H9 (cell line): ENCODE results near the gene ROM1. TPM values are rescaled to one million over a fixed set of nuclear protein-coding genes. Genes with fewer than 3 reads are reported as not detected.
A peak's percentile ranks its signal among the peaks of the same experiment; 100 is the strongest.

ENCODE experiments used
- DNase-seq: peaks from one replicate; pipeline ENCODE4 v3.0.0-alpha.2; 2017
- H2AFZ ChIP-seq: one replicate; pipeline ENCODE4 v1.6.1; 2013; ENCODE audit warnings: mild to moderate bottlenecking, low read length, control low read depth, moderate library complexity
- H2AK5ac ChIP-seq: 2 replicates; pipeline ENCODE4 v1.6.1; 2013; ENCODE audit warnings: low read length, control low read depth, mixed read lengths; ENCODE audit not compliant: insufficient read length
- H2BK120ac ChIP-seq: one replicate; pipeline ENCODE4 v1.6.1; 2013; ENCODE audit warnings: low read depth, mild to moderate bottlenecking, low read length, control low read depth, inconsistent platforms; ENCODE audit not compliant: poor library complexity, severe bottlenecking
- H2BK12ac ChIP-seq: 2 replicates; pipeline ENCODE4 v1.6.1; 2013; ENCODE audit warnings: low read length, control low read depth, mixed read lengths, low read depth; ENCODE audit not compliant: insufficient read length
- H2BK15ac ChIP-seq: 2 replicates; pipeline ENCODE4 v1.6.1; 2013; ENCODE audit warnings: low read depth, low read length, control low read depth
- H2BK20ac ChIP-seq: one replicate; pipeline ENCODE4 v1.6.1; 2013; ENCODE audit warnings: low read depth, mild to moderate bottlenecking, low read length, control low read depth, inconsistent platforms; ENCODE audit not compliant: poor library complexity, severe bottlenecking
- H2BK5ac ChIP-seq: 2 replicates; pipeline ENCODE4 v1.6.1; 2013; ENCODE audit warnings: low read length, control low read depth, mixed read lengths; ENCODE audit not compliant: insufficient read length
- H3K14ac ChIP-seq: 2 replicates; pipeline ENCODE4 v1.6.1; 2013; ENCODE audit warnings: low read length, control low read depth; ENCODE audit not compliant: insufficient read depth
- H3K18ac ChIP-seq: 2 replicates; pipeline ENCODE4 v1.6.1; 2013; ENCODE audit warnings: low read depth, mild to moderate bottlenecking, mixed read lengths, low read length, control low read depth; ENCODE audit not compliant: insufficient read length
- H3K23ac ChIP-seq: 2 replicates; pipeline ENCODE4 v1.6.1; 2013; ENCODE audit warnings: low read length, control low read depth, mixed read lengths, low read depth; ENCODE audit not compliant: insufficient read length
- H3K23me2 ChIP-seq: 2 replicates; pipeline ENCODE4 v1.6.1; 2013; ENCODE audit warnings: low read depth, mild to moderate bottlenecking, mixed read lengths, low read length, control low read depth; ENCODE audit not compliant: insufficient read length, poor library complexity, severe bottlenecking
- H3K27ac ChIP-seq: 2 replicates; pipeline ENCODE4 v1.5.1; 2013; ENCODE audit warnings: low read length, control low read depth, mixed read lengths, low read depth; ENCODE audit not compliant: insufficient read length
- H3K27me3 ChIP-seq: 2 replicates; pipeline ENCODE4 v1.6.1; 2013; ENCODE audit warnings: low read length, control low read depth, inconsistent platforms; ENCODE audit not compliant: insufficient read depth
- H3K4ac ChIP-seq: 2 replicates; pipeline ENCODE4 v1.6.1; 2013; ENCODE audit warnings: low read depth, mild to moderate bottlenecking, control low read depth, inconsistent platforms, low read length, moderate library complexity
- H3K4me1 ChIP-seq: 2 replicates; pipeline ENCODE4 v1.6.1; 2013; ENCODE audit warnings: low read length, control low read depth, inconsistent platforms; ENCODE audit not compliant: insufficient read depth
- H3K4me2 ChIP-seq: 2 replicates; pipeline ENCODE4 v1.6.1; 2013; ENCODE audit warnings: low read length, control low read depth, mixed read lengths; ENCODE audit not compliant: insufficient read length, insufficient read depth
- H3K56ac ChIP-seq: 2 replicates; pipeline ENCODE4 v1.6.1; 2013; ENCODE audit warnings: low read depth, mild to moderate bottlenecking, mixed read lengths, low read length, control low read depth; ENCODE audit not compliant: insufficient read length
- H3K79me1 ChIP-seq: 2 replicates; pipeline ENCODE4 v1.6.1; 2013; ENCODE audit warnings: low read depth, mild to moderate bottlenecking, moderate library complexity, low read length, control low read depth, inconsistent platforms; ENCODE audit not compliant: insufficient read depth, poor library complexity, severe bottlenecking
- H3K79me2 ChIP-seq: 2 replicates; pipeline ENCODE4 v1.6.1; 2013; ENCODE audit warnings: low read length, control low read depth, inconsistent platforms; ENCODE audit not compliant: insufficient read depth
- H3K9ac ChIP-seq: 2 replicates; pipeline ENCODE4 v1.6.1; 2013; ENCODE audit warnings: low read length, control low read depth, mixed read lengths; ENCODE audit not compliant: insufficient read length; ENCODE audit errors: extremely low read depth
- H3K9me3 ChIP-seq: one replicate; pipeline ENCODE4 v1.6.1; 2013; ENCODE audit warnings: low read depth, low read length, inconsistent platforms; ENCODE audit not compliant: control insufficient read depth
- H3T11ph ChIP-seq: one replicate; pipeline ENCODE4 v1.6.1; 2013; ENCODE audit warnings: mild to moderate bottlenecking, low read length, control low read depth, inconsistent platforms
- H4K20me1 ChIP-seq: one replicate; pipeline ENCODE4 v1.6.1; 2013; ENCODE audit not compliant: control insufficient read depth, insufficient read length, insufficient read depth
- H4K5ac ChIP-seq: 2 replicates; pipeline ENCODE4 v1.6.1; 2013; ENCODE audit warnings: low read depth, mild to moderate bottlenecking, mixed read lengths, low read length, control low read depth; ENCODE audit not compliant: insufficient read length
- H4K8ac ChIP-seq: replicated peaks from 2 replicates; pipeline ENCODE4 v1.6.1; 2013; ENCODE audit warnings: low read length, control low read depth, mixed read lengths, low read depth; ENCODE audit not compliant: insufficient read length
- H4K91ac ChIP-seq: 2 replicates; pipeline ENCODE4 v1.6.1; 2013; ENCODE audit warnings: low read depth, mild to moderate bottlenecking, moderate library complexity, mixed read lengths, low read length, control low read depth; ENCODE audit not compliant: insufficient read length
- H3K27ac Mint-ChIP-seq, 3 experiments: 2 replicates in 2 of 3; 3 replicates in 1 of 3; pipeline ENCODE4 v1.8.0; 2020 to 2021; ENCODE audit warnings: mixed read lengths in 3 of 3, mild to moderate bottlenecking in 1 of 3, moderate library complexity in 1 of 3
- H3K27me3 Mint-ChIP-seq: 2 replicates; pipeline ENCODE4 v1.8.0; 2021; ENCODE audit warnings: low read depth, mild to moderate bottlenecking, moderate library complexity, mixed read lengths
- H3K36me3 Mint-ChIP-seq, 3 experiments: 2 replicates in 2 of 3; 3 replicates in 1 of 3; pipeline ENCODE4 v1.8.0; 2020 to 2021; ENCODE audit warnings: low read depth in 3 of 3, mixed read lengths in 3 of 3; ENCODE audit not compliant: insufficient read depth in 1 of 3
- H3K4me1 Mint-ChIP-seq, 2 experiments: 2 replicates each; pipeline ENCODE4 v1.8.0; 2020; ENCODE audit warnings: mixed read lengths in 2 of 2
- H3K4me3 Mint-ChIP-seq, 2 experiments: 2 replicates in 1 of 2; 3 replicates in 1 of 2; pipeline ENCODE4 v1.8.0; 2020 to 2021; ENCODE audit warnings: mild to moderate bottlenecking in 2 of 2, mixed read lengths in 2 of 2, moderate library complexity in 1 of 2
- H3K9me3 Mint-ChIP-seq, 2 experiments: 2 replicates in 1 of 2; 3 replicates in 1 of 2; pipeline ENCODE4 v1.8.0; 2020; ENCODE audit warnings: mild to moderate bottlenecking in 2 of 2, mixed read lengths in 2 of 2, moderate library complexity in 1 of 2
- CTCF ChIP-seq: fragments of 200-600 bp; sonication (generic); conservative IDR thresholded peaks from 3 replicates; pipeline ENCODE4 v1.8.0; 2021; ENCODE audit warnings: antibody characterized with exemption, mild to moderate bottlenecking
- WGBS: extraction: QIAGEN DNeasy Blood & Tissue Kit; methylation state at CpG from one replicate; pipeline ENCODE4 v1.1.7; 2013; ENCODE audit warnings: missing lambda C conversion rate, low lambda C conversion rate, mixed read lengths; ENCODE audit not compliant: insufficient read length; ENCODE audit errors: extremely low coverage; 5-methylcytosine and 5-hydroxymethylcytosine counted together
- total RNA-seq: library from RNA; stranded (reverse); gene quantifications from 2 replicates; pipeline ENCODE4 v1.2.1, GENCODE V29; 2021

Gene ROM1
- total RNA-seq, 1 experiment from 2014 or later: 0.79 TPM

GRCh38 chr11:62646825-62647608 lies 34.0 kb downstream of the ROM1 start:
- H3K23ac ChIP-seq: no peak overlapping the region
- H3K27ac ChIP-seq: no peak overlapping the region
- H3K4me2 ChIP-seq: peak overlapping the region; percentile 39
- no peak overlapping the region for H2BK15ac ChIP-seq
- no peak overlapping the region for H3K9ac ChIP-seq
- peaks cover 3% of the 10 kb centered on the region; the same call in 1 of the 2 replicates for H3K4me1 ChIP-seq
- no peaks in the 10 kb centered on the region for H4K20me1 ChIP-seq
- no peak overlapping the region for H2AK5ac ChIP-seq
- H3K79me2 ChIP-seq: peaks cover 12% of the 10 kb centered on the region; the same call in 1 of the 2 replicates
- no peak overlapping the region for H2AFZ ChIP-seq
- no peak overlapping the region for H2BK120ac ChIP-seq
- H3K56ac ChIP-seq: no peak overlapping the region
- H3T11ph ChIP-seq: no peak overlapping the region
- H3K14ac ChIP-seq: no peak overlapping the region
- H4K91ac ChIP-seq: no peak overlapping the region
- no peak overlapping the region for H3K18ac ChIP-seq
- H4K5ac ChIP-seq: no peak overlapping the region
- no peaks in the 10 kb centered on the region for H3K27me3 Mint-ChIP-seq
- no peaks in the 10 kb centered on the region for H3K27me3 ChIP-seq
- no peak overlapping the region for H2BK12ac ChIP-seq
- no peak for TF ChIP-seq CTCF
- no peak overlapping the region for H2BK5ac ChIP-seq
- peak overlapping the region; percentile 98 to 100 for H3K4me3 Mint-ChIP-seq
- no peak overlapping the region for H2BK20ac ChIP-seq
- H3K36me3 Mint-ChIP-seq: peaks cover 14 to 46% (median 29%) of the 10 kb centered on the region in 3 experiments
- WGBS: no CpG with 5 or more reads among the region's 32 CpGs
- H3K23me2 ChIP-seq: peaks cover 5% of the 10 kb centered on the region
- H3K79me1 ChIP-seq: no peaks in the 10 kb centered on the region
- H4K8ac ChIP-seq: no peak overlapping the region
- H3K9me3 ChIP-seq: no peaks in the 10 kb centered on the region
- H3K4ac ChIP-seq: no peak overlapping the region
- peak; percentile 40 for DNase-seq
- peak overlapping the region in 1 of 3 experiments; percentile 59; a peak in 1 of 7 replicates for H3K27ac Mint-ChIP-seq
- no peaks in the 10 kb centered on the region for H3K9me3 Mint-ChIP-seq
- H3K4me1 Mint-ChIP-seq: peaks cover 7 to 9% of the 10 kb centered on the region in 2 experiments
